GM19025 (cell line): ENCODE data around the gene SMIM36.
"Not testable (repeated sequence)": the region's sequence is repeated elsewhere in the genome, so short reads cannot be mapped to it uniquely, and the experiment has no call there.

Experiments
- ATAC-seq: cut with Tn5 transposase; IDR thresholded peaks from one replicate; pipeline ENCODE4 v1.9.1; 2021; ENCODE audit warnings: mild to moderate bottlenecking, low read depth, moderate library complexity; ENCODE audit not compliant: unreplicated experiment

Gene SMIM36

DNA sequence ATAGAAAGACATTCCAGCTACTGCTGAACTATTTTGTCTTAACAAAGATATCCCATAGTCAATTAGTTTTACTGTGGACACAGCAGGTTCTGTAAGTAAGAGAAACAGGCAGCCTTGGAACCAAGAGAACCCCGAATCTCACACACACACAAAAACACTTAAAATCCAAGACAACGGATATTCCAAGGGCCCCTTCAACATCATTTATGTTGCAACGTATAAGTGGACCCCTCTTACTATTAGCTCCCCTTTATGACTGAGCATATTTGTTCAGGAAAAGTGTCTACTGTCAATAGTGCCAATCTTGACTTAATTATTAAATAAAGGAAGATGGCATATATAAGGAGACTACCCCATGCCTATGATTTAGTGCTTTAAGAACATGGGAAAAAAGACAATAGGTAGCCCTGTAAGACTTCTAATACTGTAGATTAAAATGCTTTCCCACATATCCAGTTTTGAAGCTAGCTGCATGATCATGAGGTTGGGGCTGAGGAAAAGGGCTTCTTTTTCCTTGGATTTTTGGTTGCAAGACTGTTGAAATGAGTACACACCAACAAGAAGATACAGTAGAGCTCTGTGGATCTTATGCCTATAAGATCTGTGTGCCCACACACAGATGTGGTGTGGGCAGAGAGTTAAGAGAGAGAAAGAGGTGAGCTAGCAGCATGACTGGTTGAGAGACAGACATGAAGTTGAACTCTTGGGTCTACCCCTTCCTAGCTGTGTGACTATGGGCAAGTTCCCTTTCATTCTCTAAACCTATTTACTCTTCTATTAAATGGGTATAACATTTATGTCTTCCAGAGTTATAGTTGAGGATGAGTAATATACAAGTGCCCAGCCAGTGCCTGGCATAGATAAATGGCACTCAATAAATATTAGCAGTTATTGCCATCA, 92.6 kb downstream of the SMIM36 start:
- no peak for ATAC-seq

- ATAC-seq = no peak
Measured at GRCh38 chr17:55417411-55418268, 93.6 kb downstream of the SMIM36 start.

GRCh38 chr17:55416470-55417052, 94.7 kb downstream of the SMIM36 start:
- no peak for ATAC-seq

DNA sequence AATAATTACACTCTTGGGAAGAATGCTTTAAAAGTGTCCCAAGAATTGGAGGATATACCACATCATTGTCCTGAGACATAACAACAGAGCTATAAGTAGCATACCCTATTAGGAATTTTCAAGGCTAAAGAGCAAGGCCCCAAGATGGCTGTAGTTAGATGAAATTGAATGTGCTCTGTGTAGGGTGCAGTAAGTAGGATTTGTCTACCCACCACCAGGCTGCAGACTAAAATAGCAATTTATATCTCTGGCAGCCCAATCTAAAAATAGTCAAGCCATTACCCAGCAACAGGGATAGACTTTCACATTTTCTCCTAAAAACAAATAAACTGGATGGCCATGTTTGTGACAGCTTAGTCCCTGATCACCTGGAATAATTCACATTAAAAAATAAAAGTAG, 95.3 kb downstream of the SMIM36 start:
- ATAC-seq = no peak

DNA sequence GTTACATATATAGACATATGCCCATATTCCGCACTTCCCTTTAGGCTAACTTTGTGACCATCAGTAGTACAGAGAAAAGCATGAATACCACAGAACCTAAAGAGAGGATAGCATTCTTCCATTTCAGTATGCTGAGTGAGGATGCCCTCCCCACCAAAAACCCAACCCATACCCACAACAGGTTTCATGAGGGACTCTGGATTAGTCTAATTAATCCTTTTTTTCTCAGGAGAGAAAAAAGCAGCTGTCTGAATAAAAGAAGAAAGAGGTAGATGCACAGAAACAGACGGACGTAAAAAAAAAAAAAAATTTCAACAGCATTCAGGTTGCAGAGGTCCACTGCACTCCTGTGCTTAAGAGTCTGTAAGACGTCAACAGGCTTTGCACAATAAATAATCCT, 96.3 kb downstream of the SMIM36 start:
- no peak for ATAC-seq

- ATAC-seq = no peak
Measured at GRCh38 chr17:55413825-55414489, 97.3 kb downstream of the SMIM36 start.

- ATAC-seq = no peak
Measured at GRCh38 chr17:55411463-55411855, 99.8 kb downstream of the SMIM36 start.

DNA sequence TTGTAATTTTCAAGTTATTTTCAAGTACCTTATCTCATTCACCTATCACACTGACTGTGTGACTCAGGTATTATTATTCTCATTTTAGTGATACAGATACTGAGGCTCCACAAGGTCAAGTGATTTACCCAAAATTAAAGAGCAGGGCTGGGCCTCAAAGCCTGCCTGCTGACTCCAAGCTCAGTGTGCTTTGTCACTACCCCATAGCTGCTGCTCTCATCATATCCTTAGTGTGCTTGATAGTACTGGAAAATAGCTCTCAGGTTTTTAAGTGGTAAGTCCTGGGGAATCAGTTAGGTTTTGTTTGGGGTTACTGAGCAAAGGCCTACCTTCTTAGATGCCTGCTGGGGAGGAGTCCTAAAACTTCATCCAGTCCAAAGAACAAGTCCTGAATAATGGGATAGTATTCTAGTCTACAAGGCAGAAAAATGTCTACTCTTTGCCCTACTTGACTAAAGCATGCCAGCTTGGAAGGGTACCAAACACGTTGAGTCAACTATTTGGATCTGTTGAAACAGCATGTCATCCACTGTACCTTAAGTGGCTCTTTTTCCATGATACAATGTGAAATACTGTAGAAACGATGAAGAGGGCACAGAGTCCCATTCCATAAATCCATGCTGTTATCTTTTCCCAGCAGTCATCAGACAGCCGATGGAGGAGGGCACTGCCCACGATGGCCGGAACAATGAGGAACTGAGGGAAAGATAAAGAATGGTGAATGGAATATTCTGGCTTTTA, 100.4 kb downstream of the SMIM36 start:
- no peak for ATAC-seq

DNA sequence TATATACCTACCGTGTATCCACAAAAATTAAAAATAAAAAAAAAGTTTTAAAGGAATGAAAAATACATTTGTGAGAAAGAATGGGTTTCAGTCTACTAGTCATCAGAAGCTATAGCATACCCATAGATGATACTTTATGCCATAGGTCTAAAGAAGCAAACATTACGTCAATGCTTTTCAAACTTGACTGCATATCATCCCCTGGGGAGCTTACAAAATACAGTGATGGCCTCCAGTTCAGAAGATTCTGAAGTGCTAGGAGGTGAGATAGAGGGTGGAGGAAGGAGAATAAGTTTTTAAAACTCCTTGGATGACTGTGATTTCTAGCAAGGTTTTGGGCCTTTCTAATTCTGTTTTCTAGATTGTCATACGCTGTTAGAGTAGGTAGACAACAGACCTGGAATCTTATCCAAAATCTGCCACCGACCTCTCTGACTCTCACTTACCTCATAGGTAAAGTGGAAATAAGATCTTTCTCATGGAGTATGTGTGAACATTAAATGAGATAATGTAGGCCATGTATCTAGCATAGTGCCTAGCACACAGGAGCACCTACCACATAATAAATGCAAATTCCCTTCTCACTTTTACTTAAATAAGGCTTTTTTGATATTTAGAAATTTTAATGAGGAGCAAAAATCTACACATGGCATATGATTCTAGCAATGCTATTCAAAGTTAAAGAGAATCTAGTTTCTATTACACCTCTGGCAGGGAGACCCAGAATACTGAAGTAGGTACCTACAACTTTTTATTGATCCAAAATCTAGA, 102.0 kb downstream of the SMIM36 start:
- ATAC-seq = no peak

DNA sequence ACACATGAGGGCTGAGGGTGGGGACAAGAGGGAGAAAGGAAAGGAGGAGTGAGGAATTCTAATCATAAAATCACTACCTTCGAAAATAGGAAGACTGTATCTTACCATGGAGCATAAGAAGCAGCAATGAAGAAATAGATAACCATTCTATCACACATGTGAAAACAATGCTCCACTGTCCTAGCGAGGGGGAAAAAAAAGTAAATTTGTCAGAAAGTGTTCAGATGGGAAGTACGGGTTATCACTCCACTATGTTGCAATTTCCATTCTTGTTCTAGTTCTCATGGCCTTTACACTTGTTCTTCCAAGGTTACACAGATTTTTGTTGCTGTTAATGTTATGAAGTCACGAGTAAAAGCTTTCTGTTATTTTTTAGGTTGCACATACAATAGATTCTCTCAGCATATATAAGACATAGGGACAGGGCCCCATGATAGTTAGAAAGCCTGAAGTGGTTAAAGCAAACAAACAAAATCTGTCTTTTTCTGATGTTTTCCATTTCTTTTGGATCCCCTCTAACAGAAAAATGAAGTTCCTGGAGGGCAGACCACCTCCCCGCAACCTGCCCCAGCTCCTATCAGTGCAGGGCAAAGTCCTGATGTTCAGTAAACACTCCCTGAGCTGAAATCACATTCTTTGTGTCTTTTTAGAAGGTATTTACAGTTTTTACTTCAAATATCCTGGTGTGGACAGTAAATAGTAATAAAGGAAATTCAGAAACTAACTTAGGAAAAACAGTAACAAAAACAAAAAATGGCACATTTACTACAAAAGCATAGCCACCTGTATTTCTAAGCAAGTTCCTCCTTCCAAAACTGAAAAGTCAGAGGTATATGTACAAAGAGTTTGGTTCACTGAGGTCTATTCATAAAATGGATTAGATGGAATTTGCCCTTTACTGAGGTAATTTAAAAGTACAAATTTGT, 103.3 kb downstream of the SMIM36 start:
- ATAC-seq = no peak

DNA sequence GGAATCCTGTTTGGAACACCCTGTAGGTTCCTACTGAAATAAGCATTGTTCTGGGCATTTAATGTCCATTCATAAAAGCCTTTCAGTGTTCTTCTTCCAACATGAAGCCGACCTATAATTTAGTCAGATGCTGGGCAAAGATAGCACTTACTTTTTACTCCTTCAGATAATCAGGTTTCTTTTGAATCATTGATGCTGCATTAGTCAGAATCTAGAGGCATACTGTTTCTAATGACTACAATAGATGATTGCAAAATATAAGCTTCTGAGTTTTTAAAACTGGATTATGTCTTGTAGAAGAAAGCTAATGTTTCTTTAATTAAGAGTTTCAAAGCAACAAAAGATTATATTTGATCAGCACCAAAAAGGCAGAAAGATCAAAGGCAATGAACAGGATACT, 105.7 kb downstream of the SMIM36 start:
- no peak for ATAC-seq

- not testable (repeated sequence) for ATAC-seq
Measured at GRCh38 chr17:55404197-55404596, 107.1 kb downstream of the SMIM36 start.

DNA sequence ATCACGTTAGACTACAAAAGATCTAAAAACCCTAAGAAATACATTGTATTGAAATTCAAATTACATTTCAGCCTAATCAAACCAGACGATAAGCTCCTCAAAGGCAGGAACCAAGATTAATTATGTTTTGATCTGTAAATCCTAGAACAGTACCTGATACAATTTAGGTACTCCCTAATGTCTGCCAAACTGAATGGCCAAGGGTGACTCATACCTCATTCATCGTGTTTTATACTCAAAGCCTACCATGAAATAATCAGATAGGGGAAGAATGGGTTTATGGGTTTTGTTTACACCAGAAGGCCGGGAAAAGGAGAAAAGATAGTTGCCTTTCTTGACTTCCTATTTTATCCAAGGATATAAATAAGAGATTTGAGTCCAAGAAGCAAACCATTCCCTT, 108.9 kb downstream of the SMIM36 start:
- ATAC-seq = no peak
